ENCODE data around the gene TRPV3.

DNA sequence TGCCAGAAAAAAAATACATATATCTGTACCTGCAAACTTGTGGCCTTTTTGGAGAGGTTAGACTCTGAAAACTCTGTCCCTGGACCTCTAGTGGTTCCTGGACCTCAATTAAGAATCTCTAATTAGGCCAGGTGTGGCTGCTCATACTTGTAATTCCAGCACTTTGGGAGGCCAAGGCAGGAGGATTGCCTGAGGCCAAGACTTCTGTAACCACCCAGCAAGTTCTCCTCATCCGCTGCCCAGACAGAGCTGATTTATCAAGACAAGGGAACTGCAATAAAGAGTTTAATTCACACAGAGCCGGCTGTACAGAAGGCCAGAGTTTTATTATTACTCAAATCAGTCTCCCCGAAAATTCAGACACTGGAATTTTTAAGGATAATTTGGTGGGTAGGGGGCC lies 77.6 kb downstream of the TRPV3 start:
- TF ChIP-seq EZH2 (IDR thresholded peaks at IDR 0.05; ENCODE audit: borderline replicate concordance, low read depth, low read length, severe bottlenecking), result no peak
- TF ChIP-seq, protein P1, sequence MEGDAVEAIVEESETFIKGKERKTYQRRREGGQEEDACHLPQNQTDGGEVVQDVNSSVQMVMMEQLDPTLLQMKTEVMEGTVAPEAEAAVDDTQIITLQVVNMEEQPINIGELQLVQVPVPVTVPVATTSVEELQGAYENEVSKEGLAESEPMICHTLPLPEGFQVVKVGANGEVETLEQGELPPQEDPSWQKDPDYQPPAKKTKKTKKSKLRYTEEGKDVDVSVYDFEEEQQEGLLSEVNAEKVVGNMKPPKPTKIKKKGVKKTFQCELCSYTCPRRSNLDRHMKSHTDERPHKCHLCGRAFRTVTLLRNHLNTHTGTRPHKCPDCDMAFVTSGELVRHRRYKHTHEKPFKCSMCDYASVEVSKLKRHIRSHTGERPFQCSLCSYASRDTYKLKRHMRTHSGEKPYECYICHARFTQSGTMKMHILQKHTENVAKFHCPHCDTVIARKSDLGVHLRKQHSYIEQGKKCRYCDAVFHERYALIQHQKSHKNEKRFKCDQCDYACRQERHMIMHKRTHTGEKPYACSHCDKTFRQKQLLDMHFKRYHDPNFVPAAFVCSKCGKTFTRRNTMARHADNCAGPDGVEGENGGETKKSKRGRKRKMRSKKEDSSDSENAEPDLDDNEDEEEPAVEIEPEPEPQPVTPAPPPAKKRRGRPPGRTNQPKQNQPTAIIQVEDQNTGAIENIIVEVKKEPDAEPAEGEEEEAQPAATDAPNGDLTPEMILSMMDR (IDR thresholded peaks at IDR 0.05; ENCODE audit: borderline replicate concordance, extremely low read depth, low read length, poor library complexity, severe bottlenecking), result no peak

All from DND-41 (cell line).